T-helper 1 cell treated with Interleukin-12 subunit alpha and Interleukin-12 subunit beta and Interleukin-4 antibody, amounts not matched to agents 30 ng/mL and 1 ng/mL, for 36 hours (primary cell): ENCODE data around the gene TEAD1. TPM values are rescaled to one million over a fixed set of nuclear protein-coding genes. Genes with fewer than 3 reads are reported as not detected.
"Not testable (repeated sequence)": the region's sequence is repeated elsewhere in the genome, so short reads cannot be mapped to it uniquely, and the experiment has no call there.

ENCODE experiments used
- intact Hi-C: fragments of 100-400 bp; cut with micrococcal nuclease; formaldehyde crosslinking; loops from one replicate; pipeline ENCODE4 v1.15.1; 2024
- total RNA-seq: library from RNA; stranded (reverse); gene quantifications from 2 replicates; pipeline ENCODE4 v1.2.3, GENCODE V29; 2022

The TEAD1 gene
- total RNA-seq, 1 donor from 2014 or later, result 0.25 TPM

- intact Hi-C loops, result no loop called here
These were observed 57.7 kb downstream of the TEAD1 start for GRCh38 chr11:12731841-12732336.

- intact Hi-C loops, result no loop called here
These were observed 58.9 kb downstream of the TEAD1 start for GRCh38 chr11:12733091-12733490.

DNA sequence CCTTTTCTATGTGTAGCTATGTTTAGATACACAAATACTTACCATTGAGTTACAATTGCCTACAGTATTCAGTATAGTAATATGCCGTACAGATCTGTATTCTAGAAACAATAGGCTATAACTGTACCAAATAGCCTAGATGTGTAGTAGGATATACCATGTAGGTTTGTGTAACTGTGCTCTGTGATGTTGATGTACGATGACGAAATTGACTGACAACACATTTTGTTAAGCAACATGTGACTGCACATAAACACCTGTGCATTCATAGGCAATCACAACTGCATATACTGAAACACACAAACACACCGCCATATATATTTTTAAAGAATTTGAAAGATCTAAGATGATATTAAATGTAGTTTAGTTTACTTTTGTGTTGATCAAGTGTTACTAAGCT is 60.4 kb downstream of the TEAD1 start:
- intact Hi-C loops, result no loop called here

DNA sequence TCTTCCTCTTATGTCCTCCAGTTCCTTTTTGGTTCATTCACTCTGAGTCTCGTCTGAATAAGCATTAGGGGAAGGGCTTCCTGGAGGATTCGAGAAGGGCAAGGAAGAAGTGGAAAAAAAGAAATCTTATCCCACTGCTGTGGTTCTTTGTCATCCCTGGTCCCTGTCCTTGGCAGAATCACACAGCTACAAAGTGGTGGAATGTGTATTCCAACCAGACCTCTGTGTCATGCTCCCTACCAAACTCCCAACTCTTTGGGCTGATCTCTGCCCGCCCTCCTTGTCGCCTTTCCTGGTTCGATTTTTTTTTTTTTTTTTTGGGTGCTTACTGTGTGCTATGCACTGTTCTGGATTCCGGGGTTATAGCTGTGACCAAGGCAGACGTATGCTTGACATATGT is 61.0 kb downstream of the TEAD1 start:
- intact Hi-C loops, result no loop called here

DNA sequence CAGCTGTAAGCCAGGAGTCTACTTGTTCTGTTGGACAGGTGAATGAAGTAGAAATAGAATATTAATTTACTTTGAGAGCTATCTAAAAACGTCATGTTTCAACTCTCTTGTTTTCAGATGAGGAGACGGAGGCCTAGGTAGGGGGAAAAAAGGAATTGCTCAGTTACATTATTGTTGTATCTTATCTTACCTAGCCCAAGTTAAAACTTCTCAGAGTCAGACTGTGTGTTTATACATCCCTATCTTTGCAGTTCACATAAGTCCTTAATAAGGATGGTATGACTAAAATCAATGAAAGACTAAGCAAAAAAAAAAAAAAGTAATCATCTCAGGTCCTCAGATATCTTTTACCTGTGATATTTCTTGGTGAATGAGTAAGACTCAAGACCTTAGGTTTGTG is 62.8 kb downstream of the TEAD1 start:
- intact Hi-C loops, result no loop called here

- intact Hi-C loops, result no loop called here
These were observed 67.5 kb downstream of the TEAD1 start for GRCh38 chr11:12741671-12742216.

DNA sequence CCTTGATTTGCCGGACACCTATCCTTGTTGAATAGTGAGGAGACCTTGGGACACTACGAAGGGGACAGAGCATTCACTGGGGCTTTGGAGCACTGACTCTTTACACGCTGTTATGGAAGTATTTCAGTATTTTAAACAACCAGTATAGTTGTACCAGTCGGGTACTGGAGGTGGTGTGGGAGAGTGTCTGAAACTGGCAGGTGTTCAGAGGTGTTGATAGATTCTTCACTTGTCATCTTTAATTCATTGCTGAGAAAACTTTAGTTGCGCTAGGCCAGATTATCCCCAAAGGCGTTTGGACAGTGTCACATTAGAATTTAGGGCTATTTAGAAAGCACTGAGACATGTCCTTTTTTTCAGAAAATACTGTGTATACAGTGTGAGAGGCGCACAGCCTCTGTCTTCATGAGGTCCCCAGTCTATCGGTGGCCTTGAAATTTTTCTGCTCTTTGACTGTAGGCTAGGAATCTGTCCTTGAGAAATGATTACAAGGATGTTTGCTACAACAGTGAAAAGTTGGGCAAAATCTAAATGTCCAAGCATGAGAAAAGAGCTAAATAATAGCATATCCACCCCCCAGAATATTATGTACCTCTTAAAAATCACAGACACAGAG is 69.7 kb downstream of the TEAD1 start:
- intact Hi-C loops, result no loop called here

DNA sequence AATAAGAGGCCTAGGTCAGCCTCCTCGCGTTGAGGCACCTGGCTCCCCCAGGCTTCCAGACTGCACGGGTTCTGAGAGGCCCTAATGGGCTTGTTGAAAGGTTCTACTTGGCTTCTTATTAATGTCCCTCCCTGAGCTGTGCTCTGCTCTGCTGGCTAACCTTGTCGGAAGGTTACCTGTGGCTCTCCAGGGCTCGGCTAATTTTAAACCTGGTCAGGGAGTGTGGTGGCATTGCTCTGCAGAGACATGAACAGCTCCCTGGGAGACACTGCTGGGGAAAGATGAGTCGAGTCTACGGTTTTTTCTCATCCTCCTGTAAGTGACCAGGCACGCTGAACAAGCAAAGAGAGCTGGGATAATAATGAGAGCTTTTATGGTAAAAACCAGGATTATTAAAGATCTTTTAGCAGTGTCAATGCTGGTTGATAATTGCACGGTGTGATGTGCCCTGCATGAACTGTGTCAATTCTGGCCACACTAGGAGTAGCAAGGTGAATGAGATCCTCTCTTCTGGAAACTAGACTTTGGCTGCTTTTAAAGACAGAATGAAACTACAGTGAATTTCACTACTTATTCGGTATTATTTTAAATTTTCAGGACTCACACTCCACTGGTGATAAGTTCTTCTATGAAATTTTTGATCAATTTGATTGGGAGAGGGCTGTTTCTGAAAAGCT is 70.7 kb downstream of the TEAD1 start:
- intact Hi-C loops, result no loop called here

- intact Hi-C loops, result no loop called here
These were observed 71.6 kb downstream of the TEAD1 start for GRCh38 chr11:12745787-12746186.

- intact Hi-C loops, result no loop called here
These were observed 72.4 kb downstream of the TEAD1 start for GRCh38 chr11:12746593-12747097.

GRCh38 chr11:12748561-12748960 is 74.3 kb downstream of the TEAD1 start:
- intact Hi-C loops, result no loop called here

GRCh38 chr11:12749442-12749841 is 75.2 kb downstream of the TEAD1 start:
- intact Hi-C loops, result no loop called here

- intact Hi-C loops, result no loop called here
These were observed 76.0 kb downstream of the TEAD1 start for GRCh38 chr11:12750181-12750580.

GRCh38 chr11:12752868-12753524 is 78.8 kb downstream of the TEAD1 start:
- intact Hi-C loops, result no loop called here

GRCh38 chr11:12754021-12754420 is 79.8 kb downstream of the TEAD1 start:
- intact Hi-C loops, result no loop called here

DNA sequence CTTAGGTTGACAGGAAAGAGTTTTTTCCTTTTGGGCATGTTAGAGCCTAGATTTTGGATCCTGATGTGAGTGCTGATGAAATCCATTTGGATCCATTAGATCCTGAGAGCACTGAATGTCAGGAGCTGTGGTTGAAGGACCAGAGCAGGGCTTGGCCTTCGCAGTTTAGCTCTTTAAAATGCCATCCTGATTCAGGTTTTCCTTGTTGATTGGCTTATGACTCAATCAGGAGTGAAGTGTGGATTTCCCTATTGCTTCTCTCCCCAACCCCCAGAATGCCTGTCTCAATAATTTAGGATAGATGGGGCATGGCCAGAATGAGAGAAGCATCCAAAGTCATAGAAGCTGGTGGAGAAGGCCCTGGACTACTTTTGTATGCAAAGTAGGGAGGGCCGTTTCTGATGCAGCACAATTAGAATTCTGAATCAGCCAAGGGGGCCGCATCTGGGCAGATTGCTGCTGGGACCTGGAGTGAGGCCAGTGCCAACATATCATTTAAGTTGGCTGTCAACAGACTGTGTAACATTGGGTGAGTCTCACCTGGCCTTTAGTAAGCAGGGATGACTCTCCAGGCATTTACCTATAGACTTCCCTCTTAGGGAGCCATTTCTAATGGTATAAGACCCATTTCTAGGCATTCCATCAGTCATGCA is 80.5 kb downstream of the TEAD1 start:
- intact Hi-C loops, result no loop called here

- intact Hi-C loops, result no loop called here
These were observed 81.6 kb downstream of the TEAD1 start for GRCh38 chr11:12755510-12756453.

- intact Hi-C loops, result no loop called here
These were observed 82.2 kb downstream of the TEAD1 start for GRCh38 chr11:12756454-12756806.

DNA sequence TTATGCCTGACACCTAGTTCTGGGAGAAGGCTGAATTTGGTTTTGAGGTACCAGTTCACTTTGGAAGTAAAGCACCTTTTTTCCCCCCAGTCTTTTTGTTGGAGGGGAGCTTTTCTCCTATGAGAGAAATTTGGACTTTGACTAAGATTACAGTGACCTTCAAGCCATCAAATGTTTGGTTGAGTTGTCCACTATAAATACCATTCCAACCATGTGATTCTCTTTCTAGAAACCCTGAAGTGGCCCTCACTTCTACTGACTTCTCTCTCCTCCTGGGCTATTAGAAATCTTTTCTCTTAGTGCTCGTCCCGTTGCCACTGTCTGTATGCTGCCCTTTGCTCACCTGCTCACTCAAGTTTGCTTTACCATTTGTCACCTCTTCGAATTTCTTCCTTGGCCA is 82.6 kb downstream of the TEAD1 start:
- intact Hi-C loops, result no loop called here

- intact Hi-C loops, result no loop called here
These were observed 83.2 kb downstream of the TEAD1 start for GRCh38 chr11:12757416-12757815.

DNA sequence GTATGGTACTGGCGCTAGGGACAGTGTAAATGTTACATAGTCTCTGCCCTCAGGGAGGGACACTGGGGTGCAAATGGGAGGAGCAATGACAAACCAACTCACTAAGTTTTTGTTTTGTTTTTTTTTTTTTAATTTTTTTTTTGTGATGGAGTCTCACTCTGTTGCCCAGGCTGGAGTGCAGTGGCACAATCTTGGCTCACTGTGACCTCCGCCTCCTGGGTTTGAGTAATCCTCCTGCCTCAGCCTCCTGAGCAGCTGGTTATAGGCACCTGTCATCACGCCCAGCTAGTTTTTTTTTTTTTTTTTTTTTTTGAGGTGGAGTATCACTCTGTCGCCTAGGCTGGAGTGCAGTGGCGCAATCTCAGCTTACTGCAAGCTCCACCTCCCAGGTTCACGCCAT is 83.9 kb downstream of the TEAD1 start:
- intact Hi-C loops, result not testable (repeated sequence)
